GM21576 (cell line): ENCODE results near the gene COX6B2.

Experiments used
- ATAC-seq: cut with Tn5 transposase; IDR thresholded peaks from one replicate; pipeline ENCODE4 v1.9.1; 2021; ENCODE audit warnings: mild to moderate bottlenecking, moderate library complexity; ENCODE audit not compliant: unreplicated experiment

COX6B2 gene

DNA sequence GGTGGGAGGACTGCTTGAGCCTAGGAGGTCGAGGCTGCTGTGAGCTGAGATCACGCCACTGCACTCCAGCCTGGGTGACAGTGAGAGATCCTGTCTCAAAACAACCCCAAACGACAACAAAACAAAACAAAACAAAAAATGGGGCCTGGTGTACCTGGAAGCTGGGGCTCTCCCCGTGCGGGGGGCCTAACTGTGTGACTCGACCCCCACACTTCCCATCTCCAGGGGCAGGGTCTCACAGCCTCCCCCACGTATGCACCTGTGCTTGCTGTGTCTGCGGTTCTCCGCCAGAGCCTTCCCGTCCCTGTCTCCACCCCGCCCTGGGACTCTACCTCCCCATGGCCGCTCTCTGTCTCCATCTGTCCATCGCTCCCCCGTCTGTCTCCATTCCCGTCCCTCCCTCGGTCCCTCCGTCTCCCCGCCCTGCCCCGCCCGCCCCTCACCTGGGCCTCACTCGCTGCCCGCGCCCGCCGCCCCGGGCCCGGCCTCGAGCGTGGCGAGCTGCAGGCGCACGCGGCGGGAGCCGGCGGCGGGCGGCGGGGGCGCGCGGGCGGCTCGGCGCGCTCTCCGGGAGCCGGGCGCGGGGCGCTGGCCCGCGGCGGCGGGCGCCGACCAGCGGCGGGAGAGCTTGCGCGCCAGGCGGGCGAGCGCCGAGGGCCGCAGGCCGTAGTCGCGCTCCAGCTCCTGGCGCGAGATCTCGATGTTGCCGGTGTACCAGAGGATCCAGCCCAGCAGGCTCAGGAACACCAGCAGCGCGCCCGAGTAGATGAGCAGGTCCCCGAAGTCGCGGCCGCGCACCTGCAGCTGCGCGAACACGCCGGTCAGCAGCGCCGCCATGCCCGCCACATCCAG, 29.0 kb upstream of the COX6B2 start:
- no peak for ATAC-seq

DNA sequence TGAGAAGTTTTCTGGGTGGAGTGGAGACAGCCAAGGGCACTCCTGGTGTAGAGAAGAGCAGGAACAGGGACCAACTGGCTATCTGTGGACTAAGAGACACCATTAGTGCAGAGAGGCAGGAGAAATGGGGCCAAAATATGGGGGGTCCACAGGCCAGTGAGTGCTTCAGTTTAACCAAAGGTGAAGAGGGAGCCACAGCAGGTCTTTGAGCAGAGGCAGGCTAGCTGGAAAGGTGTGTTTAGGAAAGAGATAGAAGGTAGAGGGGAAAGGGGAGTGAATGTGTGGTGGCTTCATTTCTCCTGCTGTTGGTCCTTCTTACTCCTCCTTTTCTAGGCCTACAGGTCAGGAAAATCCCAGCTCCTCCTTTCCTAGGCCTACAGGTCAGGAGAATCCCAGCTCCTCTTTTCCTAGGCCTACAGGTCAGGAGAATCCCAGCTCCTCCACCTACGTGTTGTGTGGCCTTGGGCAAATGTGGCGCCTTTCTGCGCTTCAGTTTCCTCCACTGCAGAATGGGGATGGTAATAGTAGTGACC, 28.1 kb upstream of the COX6B2 start:
- ATAC-seq = no peak

DNA sequence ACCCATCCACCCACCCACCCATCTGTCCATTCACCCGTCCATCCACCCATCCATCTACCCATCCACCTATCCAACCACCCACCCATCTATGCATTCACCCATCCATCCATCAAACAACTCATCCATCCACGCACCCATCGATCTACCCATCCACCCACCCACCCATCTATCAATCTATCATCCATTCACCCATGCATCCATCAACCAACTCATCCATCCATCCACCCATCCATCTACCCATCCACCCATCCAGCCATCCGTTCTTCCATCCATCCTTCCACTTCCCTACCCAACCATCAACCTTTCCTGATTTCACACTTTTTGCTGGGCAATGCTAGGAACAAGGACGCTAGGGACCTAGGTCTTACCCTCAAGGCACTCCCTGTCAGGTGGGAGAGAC, 27.5 kb upstream of the COX6B2 start:
- no peak for ATAC-seq

- no peak for ATAC-seq
These were observed 24.7 kb upstream of the COX6B2 start for GRCh38 chr19:55379174-55379573.

DNA sequence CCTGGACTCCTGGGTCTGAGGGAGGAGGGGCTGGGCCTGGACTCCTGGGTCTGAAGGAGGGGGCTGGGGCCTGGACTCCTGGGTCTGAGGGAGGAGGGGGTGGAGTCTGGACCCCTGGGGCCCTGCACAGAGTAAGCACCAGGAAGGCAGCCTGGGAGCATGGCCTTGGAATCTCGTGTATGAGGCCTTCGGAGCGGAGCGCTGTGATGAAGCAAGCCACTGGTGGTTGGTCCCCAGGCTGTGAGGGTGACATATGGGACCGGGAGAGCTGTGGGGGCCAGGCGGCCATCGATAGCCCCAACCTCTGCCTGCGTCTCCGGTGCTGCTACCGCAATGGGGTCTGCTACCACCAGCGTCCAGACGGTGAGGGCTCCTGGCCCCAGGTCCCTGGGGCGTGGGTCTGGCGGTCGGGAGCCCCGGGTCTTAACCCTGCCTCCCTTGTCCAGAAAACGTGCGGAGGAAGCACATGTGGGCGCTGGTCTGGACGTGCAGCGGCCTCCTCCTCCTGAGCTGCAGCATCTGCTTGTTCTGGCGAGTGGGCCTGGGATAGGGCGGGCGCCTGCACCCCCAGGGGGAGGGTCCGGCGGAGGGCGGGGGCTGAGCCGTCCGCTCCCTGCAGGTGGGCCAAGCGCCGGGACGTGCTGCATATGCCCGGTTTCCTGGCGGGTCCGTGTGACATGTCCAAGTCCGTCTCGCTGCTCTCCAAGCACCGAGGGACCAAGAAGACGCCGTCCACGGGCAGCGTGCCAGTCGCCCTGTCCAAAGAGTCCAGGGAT, 23.0 kb upstream of the COX6B2 start:
- ATAC-seq = no peak

GRCh38 chr19:55376241-55376933, 21.9 kb upstream of the COX6B2 start, which contains the start of gene TMEM190:
Gene TMEM190 (plus strand): TSS chr19:55376826. CDS start chr19:55376854, 28 bp downstream.
- ATAC-seq = no peak

DNA sequence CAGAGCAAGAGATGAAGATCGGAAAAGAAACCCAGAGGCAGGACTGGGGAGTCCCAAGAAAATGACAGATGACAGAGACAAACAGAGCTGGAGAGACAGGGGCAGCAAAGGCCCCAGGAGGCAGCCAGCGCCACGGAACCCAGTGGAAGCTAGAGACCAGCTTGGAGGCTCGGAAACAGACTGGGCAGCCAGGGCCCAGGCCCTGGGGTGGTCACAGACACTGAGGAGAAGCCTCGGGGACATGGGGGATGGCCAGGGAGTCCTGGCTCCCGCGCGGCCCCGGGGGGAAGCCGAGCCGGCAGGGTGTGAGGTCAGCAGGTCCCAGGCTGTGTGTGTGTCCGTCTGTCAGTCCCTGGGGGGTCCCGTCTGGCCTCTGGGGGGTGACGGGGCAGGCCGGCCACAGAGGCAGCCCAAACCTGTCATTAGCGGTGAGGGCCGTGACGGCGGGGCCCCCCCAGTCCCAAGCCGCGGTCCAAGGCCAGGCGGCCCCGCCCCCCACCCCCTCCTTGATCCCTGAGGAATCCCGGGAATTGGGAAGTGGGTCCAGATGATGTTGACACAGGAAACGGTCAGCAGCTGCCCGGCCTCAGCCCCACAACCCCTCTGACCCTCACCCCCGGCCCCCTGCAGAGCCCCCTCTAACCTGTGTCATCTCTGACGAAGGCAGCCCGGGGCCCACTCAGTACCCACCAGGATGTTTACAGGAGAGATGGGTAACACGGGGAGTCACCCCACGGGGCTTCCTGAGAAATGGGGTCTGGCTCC, 19.7 kb upstream of the COX6B2 start:
- ATAC-seq = no peak

GRCh38 chr19:55373306-55373992, 18.9 kb upstream of the COX6B2 start:
- ATAC-seq = no peak

- no peak for ATAC-seq
These were observed 18.0 kb upstream of the COX6B2 start for GRCh38 chr19:55372316-55373081.

DNA sequence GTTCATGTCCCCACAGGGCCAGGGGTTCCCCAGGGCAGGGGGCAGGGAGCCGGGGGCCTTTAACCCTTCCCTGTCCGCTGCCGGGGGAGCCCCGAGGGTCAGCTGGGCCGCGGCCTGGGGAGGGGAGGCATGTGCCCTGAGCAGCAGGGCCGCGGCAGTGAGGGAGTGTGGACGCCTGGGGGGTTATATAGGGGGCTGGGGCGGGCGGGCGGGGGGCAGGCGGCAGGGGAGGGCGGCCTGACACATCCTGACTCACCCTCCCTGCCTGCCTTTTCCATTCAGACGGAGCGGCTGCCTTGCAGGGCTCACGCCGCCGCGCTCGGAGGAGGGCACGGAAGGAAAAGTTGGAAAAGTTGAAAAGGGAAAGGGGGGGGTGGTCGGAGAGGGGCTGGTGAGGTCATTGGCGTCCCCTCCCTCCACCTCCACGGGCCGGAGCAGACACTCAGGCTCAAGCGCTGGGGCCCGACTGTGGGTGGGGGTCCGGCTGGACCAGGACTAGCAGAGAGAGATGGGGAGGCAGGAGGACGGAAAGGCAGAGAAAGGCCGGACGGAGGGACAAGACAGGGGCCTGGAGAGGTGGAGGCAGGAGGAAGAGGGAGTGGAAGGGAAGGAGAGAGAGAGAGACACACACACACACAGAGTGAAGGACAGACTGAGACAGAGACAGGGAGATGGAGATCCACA, 15.9 kb upstream of the COX6B2 start, which contains the start of gene IL11:
TSS of gene IL11 (minus strand) at position 159 of the 684 bp plus-strand sequence. CDS start at position 6, 153 bp downstream.
- no peak for ATAC-seq

- ATAC-seq = no peak
These were observed 15.3 kb upstream of the COX6B2 start for GRCh38 chr19:55369653-55370304.

DNA sequence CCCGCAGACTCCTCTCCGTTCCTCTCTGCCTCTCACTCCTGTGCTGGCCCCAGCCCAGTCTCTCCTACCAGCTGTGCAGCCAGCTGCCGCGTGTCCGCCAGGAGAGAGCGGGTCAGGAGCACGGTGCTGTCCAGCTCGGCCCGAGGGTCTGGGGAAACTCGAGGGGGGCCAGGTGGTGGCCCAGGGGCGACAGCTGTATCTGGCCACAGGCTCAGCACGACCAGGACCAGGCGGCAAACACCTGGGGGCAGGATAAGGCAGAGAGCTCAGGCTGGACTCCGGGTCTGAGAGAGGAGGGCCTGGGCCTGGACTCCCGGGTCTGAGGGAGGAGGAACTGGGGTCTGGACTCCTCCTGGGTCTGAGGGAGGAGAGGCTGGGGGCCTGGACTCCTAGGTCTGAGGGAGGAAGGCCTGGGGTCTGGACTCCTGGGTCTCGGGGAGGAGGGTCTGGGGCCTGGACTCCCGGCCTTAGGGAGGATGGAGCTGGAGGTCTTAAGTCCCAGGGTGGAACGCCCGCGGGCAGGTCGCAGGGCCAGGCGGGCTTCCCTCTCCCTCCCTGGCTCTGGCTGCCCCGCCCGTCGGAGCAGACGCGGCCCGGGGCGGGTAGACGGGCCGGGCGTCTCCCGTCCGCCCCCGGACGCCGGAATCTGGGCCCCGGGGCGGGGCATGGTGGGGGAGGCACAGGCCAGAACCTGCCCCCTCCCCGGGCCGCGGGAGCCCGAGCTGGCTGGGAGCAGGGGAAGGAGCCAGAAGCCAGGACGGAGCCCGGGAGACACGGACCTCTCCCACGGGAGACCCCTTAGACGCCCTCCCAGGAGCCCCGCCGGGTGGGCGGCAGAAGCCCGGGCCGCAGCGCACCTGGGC, 14.4 kb upstream of the COX6B2 start:
- ATAC-seq = no peak

GRCh38 chr19:55368106-55368505, 13.6 kb upstream of the COX6B2 start:
- ATAC-seq = no peak

- ATAC-seq = no peak
These were observed 12.3 kb upstream of the COX6B2 start for GRCh38 chr19:55366790-55367189.

DNA sequence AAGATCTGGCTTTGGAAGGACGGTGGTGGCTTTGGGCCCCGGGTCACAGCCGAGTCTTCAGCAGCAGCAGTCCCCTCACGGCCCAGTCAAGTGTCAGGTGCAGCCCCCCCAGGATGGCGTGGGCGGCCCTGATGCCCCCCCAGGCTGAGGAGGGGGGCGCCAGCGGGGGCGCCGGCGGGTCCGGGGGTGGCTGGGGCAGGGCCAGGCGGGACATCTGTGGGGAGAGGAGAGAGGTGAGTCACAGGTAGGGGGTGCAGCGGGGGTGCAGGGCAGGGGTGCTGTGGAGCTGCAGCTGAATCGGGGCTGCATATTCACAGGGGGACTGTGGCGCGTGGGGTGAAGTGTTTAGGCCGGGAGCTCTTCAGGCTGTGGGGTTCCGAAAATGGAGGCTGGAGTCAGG, 11.4 kb upstream of the COX6B2 start:
- no peak for ATAC-seq

DNA sequence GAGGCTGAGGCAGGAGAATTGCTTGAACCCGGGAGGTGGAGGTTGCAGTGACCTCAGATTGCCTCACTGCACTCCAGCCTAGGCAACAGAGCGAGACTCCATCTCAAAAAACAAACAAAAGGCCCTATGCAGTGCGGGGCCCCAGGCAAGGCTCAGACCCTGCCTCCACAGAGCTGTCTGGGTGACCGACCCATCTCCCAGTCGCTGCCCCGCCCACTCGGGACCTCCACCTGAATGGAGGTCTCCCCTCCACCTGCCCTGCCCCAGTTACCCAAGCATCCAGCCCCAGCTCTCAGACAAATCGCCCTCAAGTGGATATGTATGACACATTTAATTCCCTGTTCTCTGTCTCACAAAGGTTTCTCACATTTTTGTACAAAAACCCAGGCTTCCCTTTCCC, 10.7 kb upstream of the COX6B2 start:
- ATAC-seq = no peak
